ENCODE data around the gene SDK2.

SDK2 gene, protein sequence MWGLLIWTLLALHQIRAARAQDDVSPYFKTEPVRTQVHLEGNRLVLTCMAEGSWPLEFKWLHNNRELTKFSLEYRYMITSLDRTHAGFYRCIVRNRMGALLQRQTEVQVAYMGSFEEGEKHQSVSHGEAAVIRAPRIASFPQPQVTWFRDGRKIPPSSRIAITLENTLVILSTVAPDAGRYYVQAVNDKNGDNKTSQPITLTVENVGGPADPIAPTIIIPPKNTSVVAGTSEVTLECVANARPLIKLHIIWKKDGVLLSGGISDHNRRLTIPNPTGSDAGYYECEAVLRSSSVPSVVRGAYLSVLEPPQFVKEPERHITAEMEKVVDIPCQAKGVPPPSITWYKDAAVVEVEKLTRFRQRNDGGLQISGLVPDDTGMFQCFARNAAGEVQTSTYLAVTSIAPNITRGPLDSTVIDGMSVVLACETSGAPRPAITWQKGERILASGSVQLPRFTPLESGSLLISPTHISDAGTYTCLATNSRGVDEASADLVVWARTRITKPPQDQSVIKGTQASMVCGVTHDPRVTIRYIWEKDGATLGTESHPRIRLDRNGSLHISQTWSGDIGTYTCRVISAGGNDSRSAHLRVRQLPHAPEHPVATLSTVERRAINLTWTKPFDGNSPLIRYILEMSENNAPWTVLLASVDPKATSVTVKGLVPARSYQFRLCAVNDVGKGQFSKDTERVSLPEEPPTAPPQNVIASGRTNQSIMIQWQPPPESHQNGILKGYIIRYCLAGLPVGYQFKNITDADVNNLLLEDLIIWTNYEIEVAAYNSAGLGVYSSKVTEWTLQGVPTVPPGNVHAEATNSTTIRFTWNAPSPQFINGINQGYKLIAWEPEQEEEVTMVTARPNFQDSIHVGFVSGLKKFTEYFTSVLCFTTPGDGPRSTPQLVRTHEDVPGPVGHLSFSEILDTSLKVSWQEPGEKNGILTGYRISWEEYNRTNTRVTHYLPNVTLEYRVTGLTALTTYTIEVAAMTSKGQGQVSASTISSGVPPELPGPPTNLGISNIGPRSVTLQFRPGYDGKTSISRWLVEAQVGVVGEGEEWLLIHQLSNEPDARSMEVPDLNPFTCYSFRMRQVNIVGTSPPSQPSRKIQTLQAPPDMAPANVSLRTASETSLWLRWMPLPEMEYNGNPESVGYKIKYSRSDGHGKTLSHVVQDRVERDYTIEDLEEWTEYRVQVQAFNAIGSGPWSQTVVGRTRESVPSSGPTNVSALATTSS (N-terminal part only)

DNA sequence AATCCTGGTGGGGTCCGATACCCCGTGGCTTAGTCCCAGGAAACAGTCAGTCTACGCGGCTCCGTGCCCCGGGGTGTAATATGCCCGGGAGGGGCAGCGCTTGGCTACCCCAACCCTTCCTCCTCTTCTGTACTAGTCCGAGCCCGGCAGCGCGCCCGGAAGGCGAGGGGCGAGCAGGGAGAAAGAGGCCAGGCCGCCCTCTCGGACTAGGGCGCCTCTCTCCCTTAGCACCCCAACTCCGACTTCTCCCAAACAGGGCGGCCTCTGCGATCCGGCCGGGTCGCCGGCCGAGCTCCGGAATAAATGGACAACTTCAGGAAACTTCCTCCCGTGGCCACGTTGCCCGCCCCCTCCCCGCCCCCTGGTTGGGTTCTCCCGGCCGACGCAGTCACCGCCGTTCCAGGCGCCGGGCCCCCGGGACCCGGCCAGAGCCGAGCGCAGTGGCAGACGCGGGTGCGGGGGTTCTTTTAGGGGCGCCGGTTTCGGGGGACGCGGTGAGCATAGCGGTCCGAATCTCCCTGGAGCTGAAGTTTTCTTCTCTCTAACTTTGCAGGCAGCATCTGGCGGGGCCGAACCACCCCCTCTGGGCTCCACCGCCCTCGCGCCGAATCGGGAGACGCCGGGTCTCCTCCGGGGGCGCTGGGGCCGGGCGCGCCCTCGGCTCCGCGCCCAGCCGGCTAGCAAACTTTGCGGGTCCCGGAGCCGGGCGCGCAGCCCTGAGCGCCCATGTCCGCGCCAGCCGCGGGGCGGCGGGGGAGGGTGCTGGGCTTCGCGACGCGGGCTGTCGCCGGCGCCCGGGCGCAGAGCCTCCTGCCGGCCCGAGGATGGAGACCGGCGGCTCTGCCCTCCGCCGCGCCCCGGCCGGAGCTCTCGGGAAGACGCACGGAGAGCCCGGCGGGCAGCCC, at the start of gene SDK2:
TSS of gene SDK2 (minus strand) at position 301 of the 905 bp plus-strand sequence. CDS start 357 bp downstream, outside the sequence.
- no peak for DNase-seq

DNA sequence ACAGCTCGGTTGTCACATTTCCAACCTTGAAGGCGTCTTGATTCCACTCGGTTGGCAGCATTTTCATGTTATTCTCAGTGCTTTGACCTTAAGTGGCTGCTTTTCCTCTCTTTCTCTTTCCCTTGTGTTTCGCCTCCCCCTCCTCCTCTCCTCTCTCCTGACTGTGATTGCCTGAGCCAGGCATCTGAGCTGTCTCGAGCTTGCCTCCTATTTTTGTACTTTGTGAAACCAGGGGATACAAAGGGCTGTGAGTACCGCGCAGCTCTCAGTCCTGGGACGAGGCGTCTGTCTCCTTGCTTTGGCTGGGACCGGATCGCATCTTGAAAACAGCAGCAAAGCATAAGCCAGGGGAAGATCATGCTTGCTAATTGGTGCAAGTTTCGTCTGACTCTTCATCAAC, 48.8 kb upstream of the SDK2 start:
- no peak for DNase-seq

- no peak for DNase-seq
These were observed 47.1 kb upstream of the SDK2 start for GRCh38 chr17:73691321-73691766.

- DNase-seq = no peak
These were observed 46.4 kb upstream of the SDK2 start for GRCh38 chr17:73690676-73691075.

DNA sequence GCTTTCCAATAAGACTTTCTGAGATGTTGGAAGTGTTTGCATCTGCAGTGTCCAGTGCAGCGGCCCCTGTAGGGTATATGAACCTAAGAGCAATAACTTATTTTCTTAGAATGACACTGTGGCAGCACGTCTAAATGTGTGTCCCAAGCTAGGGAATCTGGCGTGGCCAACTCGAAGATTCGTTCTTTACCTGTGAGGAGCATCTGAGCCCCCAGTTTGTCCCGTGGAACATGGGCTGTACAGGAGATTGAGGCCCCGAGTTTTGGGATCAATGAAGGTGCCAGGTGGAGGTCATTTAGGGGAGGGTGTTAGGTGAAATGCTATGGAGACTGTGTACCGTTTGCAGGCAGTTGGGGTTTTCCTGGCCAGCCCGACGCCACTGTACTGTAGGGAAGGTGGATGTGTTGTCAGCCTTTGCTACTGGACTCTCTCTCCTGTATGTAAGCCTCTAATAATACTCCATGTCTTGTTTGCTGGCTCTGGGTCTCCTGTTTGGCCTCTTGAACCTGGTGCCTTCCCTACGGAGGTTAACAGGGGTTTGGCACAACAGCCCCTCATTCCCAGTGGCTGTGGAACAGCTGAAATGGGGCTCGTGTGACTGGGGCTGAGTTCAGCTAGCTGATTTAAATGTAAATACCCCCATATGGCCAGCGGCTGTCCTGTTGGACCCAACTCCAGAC, 45.5 kb upstream of the SDK2 start:
- DNase-seq = no peak

DNA sequence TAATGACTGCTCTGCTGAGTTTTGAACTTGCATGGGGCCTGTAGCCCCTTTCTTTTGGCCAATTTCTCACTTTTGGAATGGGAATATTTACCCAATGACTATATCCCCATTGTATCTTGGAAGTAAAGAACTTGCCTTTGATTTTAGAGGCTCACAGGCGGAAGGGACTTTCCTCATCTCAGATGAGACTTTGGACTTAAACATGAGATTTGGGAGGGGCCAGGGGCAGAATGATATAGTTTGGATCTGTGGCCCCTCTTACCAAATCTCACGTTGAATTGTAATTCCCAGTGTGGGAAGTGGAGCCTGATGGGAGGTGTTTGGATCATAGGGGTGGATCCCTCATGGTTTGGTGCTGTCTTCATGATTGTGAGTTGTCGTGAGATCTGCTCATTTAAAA, 42.7 kb upstream of the SDK2 start:
- no peak for DNase-seq

GRCh38 chr17:73686126-73686525, 41.9 kb upstream of the SDK2 start:
- DNase-seq = no peak

DNA sequence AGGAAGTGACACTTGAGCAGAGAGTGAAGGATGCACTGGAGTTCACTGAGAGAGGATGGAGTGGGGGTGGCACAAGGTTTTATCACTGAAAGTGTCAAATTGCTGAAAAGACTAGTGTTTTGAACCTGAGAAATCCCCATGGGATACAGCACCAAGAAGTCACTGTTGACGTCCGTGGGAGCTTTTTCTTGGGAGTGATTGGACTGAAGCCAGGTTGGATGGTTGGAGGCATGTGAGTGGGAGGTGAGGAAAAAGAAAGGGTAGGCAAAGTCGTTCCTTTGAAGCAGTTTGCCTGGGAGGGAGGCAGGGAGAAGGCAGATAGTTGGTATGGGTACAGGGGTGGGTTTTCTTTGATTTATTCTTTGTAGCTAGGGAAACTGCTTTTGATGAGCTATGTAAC, 39.9 kb upstream of the SDK2 start:
- no peak for DNase-seq

GRCh38 chr17:73683771-73684170, 39.5 kb upstream of the SDK2 start:
- DNase-seq = no peak

- no peak for DNase-seq
These were observed 37.7 kb upstream of the SDK2 start for GRCh38 chr17:73681946-73682345.

DNA sequence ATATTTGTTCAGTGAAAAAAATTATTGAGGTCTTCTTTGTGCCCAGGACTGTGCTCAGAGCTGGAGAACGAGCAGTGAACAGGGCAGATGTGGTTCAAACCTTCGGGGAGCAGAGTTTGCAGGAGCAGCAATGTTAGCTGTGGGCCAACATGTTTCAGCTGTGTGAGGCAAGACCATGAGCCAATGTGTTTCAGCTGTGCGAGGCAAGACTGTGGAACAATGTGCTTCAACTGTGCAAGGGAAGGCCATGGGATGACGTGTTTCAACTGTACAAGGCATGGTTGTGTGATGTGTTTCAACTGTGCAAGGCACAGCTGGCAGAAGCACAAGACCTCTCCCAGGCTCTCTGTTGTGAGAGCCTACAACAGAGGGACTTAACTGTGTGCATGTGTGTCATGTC, 35.2 kb upstream of the SDK2 start:
- DNase-seq = no peak

DNA sequence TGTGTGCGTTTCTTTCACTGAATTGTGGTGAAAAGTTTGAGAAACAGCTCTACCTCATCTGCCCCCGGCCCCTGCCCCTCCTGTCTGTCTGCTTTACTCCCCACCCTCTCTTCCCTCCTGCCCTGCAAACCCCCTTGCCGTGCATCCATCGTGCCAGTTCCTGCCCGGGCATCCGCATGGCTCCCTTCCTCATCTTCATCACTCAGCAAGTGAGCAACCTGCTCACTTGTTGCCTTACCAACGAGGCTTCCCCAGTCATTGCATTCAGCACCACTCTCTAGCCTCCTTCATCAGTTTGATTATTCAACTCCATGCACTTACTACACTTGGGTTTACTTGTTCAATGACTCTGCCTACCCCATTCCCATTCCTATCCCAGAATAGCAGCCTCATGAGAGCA, 34.8 kb upstream of the SDK2 start:
- no peak for DNase-seq

DNA sequence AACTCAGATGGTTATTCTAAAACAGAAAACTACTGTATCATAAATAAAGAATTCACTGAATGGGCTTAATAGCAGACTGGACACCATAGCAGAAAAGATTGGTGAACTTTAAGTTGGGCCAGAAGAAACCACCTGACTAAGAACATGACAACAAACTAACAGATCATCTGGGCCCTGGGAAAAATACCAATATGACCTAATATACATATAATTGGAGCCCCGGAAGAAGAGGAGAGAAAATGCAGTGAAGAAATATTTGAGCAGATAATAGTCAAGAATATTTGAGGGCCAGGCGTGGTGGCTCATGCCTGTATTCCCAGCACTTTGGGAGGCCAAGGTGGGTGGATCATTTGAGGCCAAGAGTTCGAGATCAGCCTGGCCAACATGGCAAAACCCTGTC, 25.5 kb upstream of the SDK2 start:
- DNase-seq = no peak

DNA sequence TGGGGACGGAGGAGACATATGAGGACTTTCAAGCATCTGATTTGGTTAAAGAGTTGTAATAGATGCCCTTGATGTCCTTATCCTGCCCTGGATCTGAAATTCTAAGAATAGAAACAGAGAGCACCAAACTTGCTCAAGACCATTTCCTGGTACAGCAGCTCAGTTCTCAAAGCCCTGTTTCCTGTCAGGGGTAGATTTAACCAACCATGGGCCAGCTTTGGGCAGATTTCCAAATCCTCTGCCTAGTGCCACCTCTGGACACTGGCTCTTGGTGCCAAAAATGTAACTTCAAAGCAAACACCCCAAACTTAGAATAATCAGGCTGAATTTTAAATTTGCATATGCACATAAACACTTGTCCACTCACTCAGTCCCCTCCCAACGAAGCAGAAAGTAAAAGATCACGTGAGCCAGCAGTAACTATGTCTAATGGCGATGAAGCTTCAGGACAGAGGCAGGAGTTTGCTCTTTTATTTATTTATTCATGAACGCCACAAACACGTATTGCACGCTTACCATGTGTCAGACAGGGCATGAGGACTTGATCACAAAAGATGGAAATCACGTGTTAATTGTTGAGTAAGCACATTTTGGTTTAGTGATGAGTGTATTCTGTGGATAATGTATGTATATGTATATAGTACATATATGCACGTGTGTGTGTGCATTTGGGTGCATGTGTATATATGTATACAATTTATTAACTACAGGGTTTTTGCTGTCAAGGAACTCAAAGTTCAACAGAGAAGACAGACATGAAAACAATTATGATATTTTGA, 23.1 kb upstream of the SDK2 start:
- no peak for DNase-seq

GRCh38 chr17:73663614-73664013, 19.4 kb upstream of the SDK2 start:
- DNase-seq = no peak

DNA sequence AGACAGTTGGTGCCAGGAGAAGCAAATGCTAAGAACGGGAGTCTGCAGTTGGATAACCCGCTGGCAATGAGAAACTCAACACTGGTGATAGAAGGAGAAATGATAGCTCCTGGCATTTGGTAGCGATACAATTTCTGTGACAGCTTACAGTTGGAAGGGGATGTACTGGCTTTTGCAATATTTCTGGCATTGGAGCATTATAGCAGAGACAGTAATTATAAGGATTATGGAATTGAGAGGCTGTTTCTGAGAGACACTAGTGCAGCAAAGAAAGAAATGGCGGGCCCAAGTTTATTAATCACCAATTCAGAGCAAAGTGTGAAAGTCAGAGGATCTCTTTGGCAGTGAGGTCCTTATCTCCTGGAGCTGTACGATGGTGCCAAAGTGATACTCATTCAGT, 16.1 kb upstream of the SDK2 start:
- no peak for DNase-seq

GRCh38 chr17:73658821-73659515, 14.7 kb upstream of the SDK2 start:
- no peak for DNase-seq

DNA sequence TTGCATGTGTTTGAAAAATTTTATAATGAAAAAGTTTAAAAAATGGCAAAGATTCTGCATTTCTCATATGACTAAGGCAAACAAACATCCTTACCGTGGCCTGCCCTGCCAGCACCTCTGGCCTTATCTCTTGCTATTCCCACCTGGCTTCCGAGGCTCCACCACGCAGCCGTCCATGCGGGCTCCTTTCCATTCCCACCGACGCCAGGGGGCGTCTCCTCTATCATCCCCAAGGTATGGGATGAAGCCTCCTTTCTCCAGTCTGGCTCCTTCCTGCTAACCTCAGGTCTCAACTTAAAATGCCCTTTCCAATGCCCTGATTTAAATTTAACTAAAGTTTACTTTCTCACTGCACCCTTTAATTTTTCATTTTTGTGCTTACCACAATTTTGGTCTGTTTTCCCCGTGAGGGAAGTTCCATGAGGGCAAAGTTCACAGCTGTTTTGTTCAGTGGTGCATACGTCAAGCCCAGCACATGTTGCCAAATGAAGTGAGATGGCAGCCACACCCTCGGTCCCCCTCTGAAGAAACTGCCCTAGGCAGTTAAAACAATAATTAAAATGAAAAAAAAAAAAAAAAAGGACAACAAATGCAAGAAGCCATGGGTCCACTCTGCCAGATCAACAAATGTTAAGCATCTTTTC, 13.3 kb upstream of the SDK2 start:
- DNase-seq = peak in 1 of 2 experiments; percentile 29

- DNase-seq = no peak
These were observed 10.0 kb upstream of the SDK2 start for GRCh38 chr17:73654241-73654640.

DNA sequence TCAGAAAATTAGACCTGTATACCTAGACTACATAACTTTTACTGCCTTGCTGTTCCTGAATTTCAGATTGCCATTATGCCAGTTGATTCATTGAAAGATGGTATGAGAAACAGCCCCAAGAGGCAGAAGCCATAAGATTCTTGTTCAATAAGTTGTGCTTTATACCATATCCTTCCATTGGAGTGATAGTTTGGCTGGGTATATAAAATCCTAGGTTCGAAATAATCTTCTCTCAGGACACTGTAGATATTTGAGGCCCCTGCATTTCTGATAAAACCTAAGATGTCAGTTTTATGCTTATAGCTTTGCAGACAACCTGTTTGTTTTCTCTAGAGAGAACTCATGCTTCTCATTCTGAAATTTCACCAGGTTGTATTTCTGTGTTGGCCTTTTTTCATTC, 9.6 kb upstream of the SDK2 start:
- no peak for DNase-seq

All from SW 1271 (cell line).